ENCODE measurements around the gene IFI44. TPM values are rescaled to one million over a fixed set of nuclear protein-coding genes. Genes with fewer than 3 reads are reported as not detected.

The IFI44 gene
- total and polyA plus RNA-seq, 10 of the 15 experiments (the other 5 are each of a cell fraction or from before 2014, with no cell fraction given), result 37.7 to 272 (median 90.9) TPM

- in situ Hi-C loops (cut with MboI), result loop anchor here (25.0 kb wide), 1 partner anchor 868 kb away; the partner anchor contains the start of gene USP33
- FAIRE-seq (no peak), ATAC-seq (no peak), DNase-seq (ENCODE audit: low read depth, low spot score) (no peak)
- Histone ChIP-seq H3K27ac (ENCODE audit: control insufficient read depth, insufficient read depth) (no peak overlapping the region), H3K4me2 (ENCODE audit: control insufficient read depth, insufficient read depth) (no peak overlapping the region), H3K4me1 (ENCODE audit: control insufficient read depth, insufficient read depth, low read length) (peaks cover 8% of the 10 kb centered on the region; the same call in 1 of the 2 replicates), H3K36me3 (ENCODE audit: control insufficient read depth in 2 of 2, insufficient read depth in 2 of 2, low read length in 1 of 2) (peaks cover 0 to 28% of the 10 kb centered on the region in 2 experiments; a peak in 2 of 4 replicates), H3K9me3 (replicated peaks; ENCODE audit: control insufficient read depth, insufficient read depth, low read length) (no peaks in the 10 kb centered on the region; the same call in 1 of the 3 replicates), H4K20me1 (ENCODE audit: control insufficient read depth, insufficient read depth) (no peaks in the 10 kb centered on the region), H3K79me2 (ENCODE audit: control insufficient read depth, insufficient read depth, low read length) (peaks cover 83% of the 10 kb centered on the region), H3K27me3 (replicated peaks in 1 of 2; ENCODE audit: control insufficient read depth in 2 of 2, insufficient read depth in 2 of 2, low read length in 1 of 2) (no peaks in the 10 kb centered on the region), H3K9ac (ENCODE audit: control insufficient read depth, insufficient read depth, low read length) (no peak overlapping the region), H2AFZ (ENCODE audit: control insufficient read depth, low read depth, low read length) (no peak overlapping the region), H3K4me3 (0 out of 2 replicates have a peak overlapping the region, but pooled peaks have one; percentile 8)
- ChIA-PET SMC1A (ENCODE audit: uncharacterized antibody, unreplicated experiment) (interaction anchor here (1.8 to 2.2 kb wide), 2 partner anchors 10 to 19 kb away, joined by 7 read pairs; partner anchors contain the start of gene IFI44), RAD21 (ENCODE audit: unreplicated experiment) (no interaction called here), CTCF (interaction anchor here (2.2 kb wide), 1 partner anchor 11 kb away, joined by 6 read pairs; the partner anchor contains the start of gene IFI44L), POLR2A (no interaction called here)
- intact Hi-C loops (cut with micrococcal nuclease; ENCODE audit: unreplicated experiment), result no loop called here
- no TSS peak for BruUV-seq (replicated peaks)
- WGBS (ENCODE audit: insufficient coverage, insufficient replicate concordance, low lambda C conversion rate, missing lambda C conversion rate), result 69% methylated on average over 2 of the region's 2 CpGs
- no peak for TF ChIP-seq BRCA1 (IDR thresholded peaks at IDR 0.05; ENCODE audit: low read depth, low read length)
- TF ChIP-seq EZH2 (IDR thresholded peaks at IDR 0.05; ENCODE audit: borderline replicate concordance, control insufficient read depth, low read depth, low read length), result no peak
- no peak for TF ChIP-seq WRNIP1 (IDR thresholded peaks at IDR 0.05; ENCODE audit: borderline replicate concordance, low read depth, low read length)
- TF ChIP-seq CUX1 (IDR thresholded peaks at IDR 0.05; ENCODE audit: insufficient replicate concordance, low read depth, low read length), result no peak
- TF ChIP-seq BCLAF1 (IDR thresholded peaks at IDR 0.05), result no peak
- no peak for TF ChIP-seq PKNOX1 (IDR thresholded peaks at IDR 0.05)
- no peak for TF ChIP-seq SREBF1 (IDR thresholded peaks at IDR 0.05; ENCODE audit: low read length)
- no peak for TF ChIP-seq ZNF384 (IDR thresholded peaks at IDR 0.05; ENCODE audit: borderline replicate concordance, low read depth, low read length)
- TF ChIP-seq JUNB (IDR thresholded peaks at IDR 0.05), result no peak
- TF ChIP-seq ZNF687 (IDR thresholded peaks at IDR 0.05), result no peak
These were observed 19.0 kb upstream of the IFI44 start for GRCh38 chr1:78630600-78630999.
